LNCaP clone FGC (cell line): ENCODE data around the gene LIN9.
"Not testable (repeated sequence)": the region's sequence is repeated elsewhere in the genome, so short reads cannot be mapped to it uniquely, and the experiment has no call there.

Experiments
- DNase-seq: peaks from one replicate; pipeline ENCODE4 v3.0.0-alpha.2; 2011; ENCODE audit warnings: low read depth
- H3K4me3 ChIP-seq: 2 replicates; pipeline ENCODE4 v1.5.1; 2011; ENCODE audit warnings: mild to moderate bottlenecking, low read depth, low read length, control low read depth
- CTCF ChIP-seq: IDR thresholded peaks from 2 replicates; pipeline ENCODE4 v1.5.1; 2012; ENCODE audit warnings: mild to moderate bottlenecking; ENCODE audit not compliant: control insufficient read depth, insufficient read depth; ENCODE audit errors: extremely low read depth

LIN9 gene

GRCh38 chr1:226209307-226210059, 99.5 kb downstream of the LIN9 start:
- no peak for DNase-seq

GRCh38 chr1:226207048-226207447, 101.9 kb downstream of the LIN9 start:
- no peak for DNase-seq
- TF ChIP-seq CTCF, result no peak

More at GRCh38 chr1:226209307-226210059, 99.5 kb downstream of the LIN9 start:
- TF ChIP-seq CTCF, result no peak
- H3K4me3 ChIP-seq, result no peak overlapping the region

GRCh38 chr1:226204198-226204597, 104.8 kb downstream of the LIN9 start:
- DNase-seq, result no peak
- H3K4me3 ChIP-seq, result no peak overlapping the region
- no peak for TF ChIP-seq CTCF

More at GRCh38 chr1:226207048-226207447, 101.9 kb downstream of the LIN9 start:
- H3K4me3 ChIP-seq, result no peak overlapping the region

- DNase-seq, result no peak
- no peak for TF ChIP-seq CTCF
- H3K4me3 ChIP-seq, result no peak overlapping the region
These were observed 105.3 kb downstream of the LIN9 start for GRCh38 chr1:226203655-226204054.

GRCh38 chr1:226203240-226203639, 105.7 kb downstream of the LIN9 start:
- no peak for DNase-seq
- no peak overlapping the region for H3K4me3 ChIP-seq
- no peak for TF ChIP-seq CTCF

- H3K4me3 ChIP-seq, DNase-seq: not testable (repeated sequence)
These were observed 106.3 kb downstream of the LIN9 start for GRCh38 chr1:226202666-226203065.

GRCh38 chr1:226202246-226202645, 106.7 kb downstream of the LIN9 start:
- TF ChIP-seq CTCF, result no peak
- no peak for DNase-seq

More at GRCh38 chr1:226202246-226202645, 106.7 kb downstream of the LIN9 start:
- no peak overlapping the region for H3K4me3 ChIP-seq
